ENCODE data around the gene NAA60. TPM values are rescaled to one million over a fixed set of nuclear protein-coding genes. Genes with fewer than 3 reads are reported as not detected.

The NAA60 gene
- total and polyA plus RNA-seq, 10 donors: 27.2 to 85.9 (median 46.3) TPM

DNA sequence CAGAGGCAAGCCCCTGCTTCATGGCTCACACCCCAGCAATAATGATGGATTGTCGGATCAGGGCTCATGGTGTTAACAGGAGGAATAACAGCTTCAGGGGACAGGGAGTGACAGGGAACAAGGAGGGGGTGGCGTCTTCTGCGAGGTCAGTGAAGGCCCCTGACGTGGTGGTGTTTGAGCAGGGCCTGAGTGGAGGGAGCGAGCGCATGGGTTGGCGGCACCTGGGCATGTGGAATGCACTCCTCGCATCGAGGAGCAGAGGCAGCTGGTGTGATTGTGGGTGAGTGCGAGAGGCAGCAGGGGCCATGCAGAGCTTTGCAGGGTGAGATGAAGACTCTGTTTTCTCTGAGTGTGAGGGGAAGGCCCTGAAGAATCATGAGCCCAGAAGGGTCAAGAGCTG is 90.6 kb downstream of the NAA60 start:
- H3K27ac ChIP-seq: no peak overlapping the region
- no peaks in the 10 kb centered on the region for H3K9me3 ChIP-seq
- H3K36me3 ChIP-seq: peaks cover 4 to 74% (median 41%) of the 10 kb centered on the region in 6 donors
- TF ChIP-seq POLR2AphosphoS5 (IDR thresholded peaks at IDR 0.05) (peak in 1 of 3 donors; percentile 51), CTCF (IDR thresholded peaks at IDR 0.05 in 8 of 11, conservative IDR thresholded peaks at IDR 0.05 in 3 of 11) (no peak)
- 93 to 96% (median 95%) methylated on average over 10 of the region's 10 CpGs for WGBS, 5 donors
- H3K4me3 ChIP-seq: no peak overlapping the region
- H3K27me3 ChIP-seq (replicated peaks in 1 of 7): no peaks in the 10 kb centered on the region
- no peaks in the 10 kb centered on the region for H3K4me1 ChIP-seq
- intact Hi-C loops (cut with DNase I; ENCODE audit: low total_unique reads): no loop called here
- DNase-seq: no peak

- H3K4me1 ChIP-seq: no peaks in the 10 kb centered on the region
- H3K36me3 ChIP-seq: peaks cover 0 to 81% (median 45%) of the 10 kb centered on the region in 6 donors
- no peak overlapping the region for H3K4me3 ChIP-seq
- 87 to 96% (median 92%) methylated on average over 3 of the region's 3 CpGs for WGBS, 5 donors
- TF ChIP-seq CTCF (IDR thresholded peaks at IDR 0.05 in 8 of 11, conservative IDR thresholded peaks at IDR 0.05 in 3 of 11) (no peak), POLR2AphosphoS5 (IDR thresholded peaks at IDR 0.05) (no peak), POLR2A (IDR thresholded peaks at IDR 0.05) (no peak)
- H3K9me3 ChIP-seq: no peaks in the 10 kb centered on the region
- DNase-seq: no peak
- H3K27me3 ChIP-seq (replicated peaks in 1 of 7): no peaks in the 10 kb centered on the region
- intact Hi-C loops (cut with DNase I; ENCODE audit: low total_unique reads): no loop called here
- H3K27ac ChIP-seq: no peak overlapping the region
These were observed 92.8 kb downstream of the NAA60 start for GRCh38 chr16:3536271-3536731.

Small RNAs within 50 kb of the gene (microRNA-seq; reads per million reads assigned to microRNA genes)
- 0 to 0.70 (median 0) reads per million in 3 donors for gene MIR6126

Small RNAs within 50 kb of the gene (small RNA-seq; reads per million reads assigned to genes)
- gene MIR6126: 0 reads per million in 4 donors

Other genes starting within 250 kb of the NAA60 start
- 10 to 100 TPM; 14.2 to 24.4 (median 15.4) TPM for gene ZNF200, start 208.5 kb upstream of the NAA60 start, total RNA-seq
- 1 to 10 TPM; 4.2 to 6.3 (median 4.8) TPM for gene ZNF200, start 208.5 kb upstream of the NAA60 start, polyA plus RNA-seq
- 10 to 100 TPM; 14.9 to 61.1 (median 28.0) TPM for gene MEFV, start 187.0 kb upstream of the NAA60 start, total RNA-seq
- gene MEFV, start 187.0 kb upstream of the NAA60 start, polyA plus RNA-seq: 1 to 10 TPM in 2 of 3 donors, under 1 TPM in 1; 0.39 to 3.7 (median 1.2) TPM
- gene ZNF263, start 160.2 kb upstream of the NAA60 start, total RNA-seq: 10 to 100 TPM; 27.8 to 51.9 (median 39.1) TPM
- gene ZNF263, start 160.2 kb upstream of the NAA60 start, polyA plus RNA-seq: 10 to 100 TPM; 16.0 to 21.6 (median 19.8) TPM
- gene TIGD7, start 138.2 kb upstream of the NAA60 start, total RNA-seq: 10 to 100 TPM in 2 of 7 donors, 1 to 10 TPM in 5; 5.8 to 12.0 (median 9.2) TPM
- gene TIGD7, start 138.2 kb upstream of the NAA60 start, polyA plus RNA-seq: 1 to 10 TPM; 3.6 to 3.8 (median 3.7) TPM
- gene ZNF75A, start 138.2 kb upstream of the NAA60 start, total RNA-seq: 10 to 100 TPM; 29.7 to 48.2 (median 42.5) TPM
- gene ZNF75A, start 138.2 kb upstream of the NAA60 start, polyA plus RNA-seq: 10 to 100 TPM; 17.1 to 30.1 (median 24.2) TPM
- under 1 TPM in 3 of 7 donors, not detected in 4; 0.33 to 0.60 (median 0.37) TPM for gene OR2C1, start 87.8 kb upstream of the NAA60 start, total RNA-seq
- under 1 TPM in 2 of 3 donors, not detected in 1; 0.08 to 0.22 TPM for gene OR2C1, start 87.8 kb upstream of the NAA60 start, polyA plus RNA-seq
- gene ZSCAN32, start 42.7 kb upstream of the NAA60 start, total RNA-seq: 10 to 100 TPM; 11.4 to 20.7 (median 17.4) TPM
- gene ZSCAN32, start 42.7 kb upstream of the NAA60 start, polyA plus RNA-seq: 1 to 10 TPM; 8.5 to 9.8 (median 9.7) TPM
- 10 to 100 TPM in 5 of 7 donors, 1 to 10 TPM in 2; 8.1 to 16.1 (median 12.5) TPM for gene ZNF174, start 42.5 kb upstream of the NAA60 start, total RNA-seq
- gene ZNF174, start 42.5 kb upstream of the NAA60 start, polyA plus RNA-seq: 1 to 10 TPM; 3.0 to 5.9 (median 5.6) TPM
- gene ZNF597, start 176 bp upstream of the NAA60 start, total RNA-seq: 1 to 10 TPM; 2.4 to 4.6 (median 3.7) TPM
- gene ZNF597, start 176 bp upstream of the NAA60 start, polyA plus RNA-seq: 1 to 10 TPM in 2 of 3 donors, under 1 TPM in 1; 0.78 to 1.3 (median 1.2) TPM
- gene C16orf90, start 51.8 kb downstream of the NAA60 start, total RNA-seq: not detected
- gene C16orf90, start 51.8 kb downstream of the NAA60 start, polyA plus RNA-seq: not detected
- 10 to 100 TPM in 6 of 7 donors, 1 to 10 TPM in 1; 9.8 to 19.7 (median 14.9) TPM for gene CLUAP1, start 57.3 kb downstream of the NAA60 start, total RNA-seq
- 1 to 10 TPM; 4.0 to 9.2 (median 9.0) TPM for gene CLUAP1, start 57.3 kb downstream of the NAA60 start, polyA plus RNA-seq
- 10 to 100 TPM; 21.2 to 34.0 (median 27.4) TPM for gene NLRC3, start 133.7 kb downstream of the NAA60 start, total RNA-seq
- 10 to 100 TPM in 2 of 3 donors, 1 to 10 TPM in 1; 8.6 to 15.2 (median 14.4) TPM for gene NLRC3, start 133.7 kb downstream of the NAA60 start, polyA plus RNA-seq
- gene SLX4, start 167.9 kb downstream of the NAA60 start, total RNA-seq: 1 to 10 TPM; 5.9 to 8.8 (median 7.3) TPM
- gene SLX4, start 167.9 kb downstream of the NAA60 start, polyA plus RNA-seq: 1 to 10 TPM; 1.8 to 4.0 (median 2.4) TPM
- 10 to 100 TPM; 23.9 to 51.9 (median 26.7) TPM for gene DNASE1, start 211.0 kb downstream of the NAA60 start, total RNA-seq
- 10 to 100 TPM in 1 of 3 donors, 1 to 10 TPM in 2; 6.1 to 16.9 (median 8.2) TPM for gene DNASE1, start 211.0 kb downstream of the NAA60 start, polyA plus RNA-seq